NCI-H1092 (cell line): ENCODE data around the gene CD69.
"Not testable (repeated sequence)": the region's sequence is repeated elsewhere in the genome, so short reads cannot be mapped to it uniquely, and the experiment has no call there.

Experiments used
- DNase-seq: peaks from one replicate; lab custom pipeline; 2025; lab: John Stamatoyannopoulos, UW

CD69 gene

GRCh38 chr12:9718968-9719367, 41.7 kb downstream of the CD69 start:
- DNase-seq: no peak

GRCh38 chr12:9717070-9717925, 43.4 kb downstream of the CD69 start:
- no peak for DNase-seq

GRCh38 chr12:9713032-9713558, 47.6 kb downstream of the CD69 start:
- DNase-seq: not testable (repeated sequence)

- no peak for DNase-seq
Measured at GRCh38 chr12:9711664-9712063, 49.0 kb downstream of the CD69 start.

- no peak for DNase-seq
Measured at GRCh38 chr12:9710584-9711375, 49.9 kb downstream of the CD69 start.

GRCh38 chr12:9708853-9709252, 51.8 kb downstream of the CD69 start:
- DNase-seq: no peak

GRCh38 chr12:9707864-9708808, 52.6 kb downstream of the CD69 start:
- DNase-seq: peak; percentile 6

- DNase-seq: no peak
Measured at GRCh38 chr12:9707356-9707755, 53.3 kb downstream of the CD69 start.

- DNase-seq: no peak
Measured at GRCh38 chr12:9706086-9706685, 54.5 kb downstream of the CD69 start.

GRCh38 chr12:9704561-9704960, 56.1 kb downstream of the CD69 start:
- DNase-seq: not testable (repeated sequence)
